Stimulated activated naive CD4-positive, alpha-beta T cell (primary cell): ENCODE results near the gene MOV10L1.

Experiments used
- DNase-seq, 6 experiments: peaks; one replicate each; lab custom pipeline; 2025; lab: John Stamatoyannopoulos, UW

Gene MOV10L1

GRCh38 chr22:50175921-50176849 is 86.4 kb downstream of the MOV10L1 start:
- DNase-seq: no peak

- DNase-seq: no peak
These were observed 87.2 kb downstream of the MOV10L1 start for GRCh38 chr22:50176850-50177536.

- DNase-seq: no peak
These were observed 88.0 kb downstream of the MOV10L1 start for GRCh38 chr22:50177537-50178470.

- DNase-seq: no peak
These were observed 88.7 kb downstream of the MOV10L1 start for GRCh38 chr22:50178471-50178864.

GRCh38 chr22:50178871-50179869 is 89.4 kb downstream of the MOV10L1 start:
- DNase-seq: no peak

- no peak for DNase-seq
These were observed 90.3 kb downstream of the MOV10L1 start for GRCh38 chr22:50179937-50180726.

GRCh38 chr22:50180727-50181521 is 91.1 kb downstream of the MOV10L1 start:
- no peak for DNase-seq

GRCh38 chr22:50182176-50183081 is 92.6 kb downstream of the MOV10L1 start:
- DNase-seq: no peak

GRCh38 chr22:50183141-50183971 is 93.5 kb downstream of the MOV10L1 start:
- DNase-seq: no peak

- no peak for DNase-seq
These were observed 94.4 kb downstream of the MOV10L1 start for GRCh38 chr22:50184004-50184901.

- DNase-seq: no peak
These were observed 95.1 kb downstream of the MOV10L1 start for GRCh38 chr22:50184902-50185374.

- peak; percentile 75 to 89 (median 82) for DNase-seq
These were observed 95.7 kb downstream of the MOV10L1 start, which contains the start of gene TRABD for GRCh38 chr22:50185375-50186087. Gene TRABD, plus strand, starts transcription at chr22:50185913. Its CDS starts 7,148 bp downstream, at chr22:50193061.

- no peak for DNase-seq
These were observed 96.4 kb downstream of the MOV10L1 start for GRCh38 chr22:50186181-50186714.

GRCh38 chr22:50186761-50187523 is 97.1 kb downstream of the MOV10L1 start:
- peak in 2 of 6 experiments; percentile 13 to 19 for DNase-seq
